SKM-1 treated with dmso at 0.1 percent for 144 hours (cell line): Measurements from ENCODE around the gene NMT2.
A peak's percentile ranks its signal among the peaks of the same experiment; 100 is the strongest.

Experiments used
- DNase-seq: peaks from one replicate; lab custom pipeline; 2025; ENCODE audit not compliant: unreplicated experiment; lab: John Stamatoyannopoulos, UW

Gene NMT2

GRCh38 chr10:15181576-15182156 is 13.2 kb upstream of the NMT2 start:
- no peak for DNase-seq

GRCh38 chr10:15180736-15181135 is 12.2 kb upstream of the NMT2 start:
- DNase-seq = no peak

- DNase-seq = no peak
These were observed 7.8 kb upstream of the NMT2 start for GRCh38 chr10:15176269-15176668.

GRCh38 chr10:15175587-15175986 is 7.1 kb upstream of the NMT2 start:
- DNase-seq = no peak

GRCh38 chr10:15172306-15172840 is 3.9 kb upstream of the NMT2 start:
- no peak for DNase-seq

- DNase-seq = no peak
These were observed 1.3 kb upstream of the NMT2 start for GRCh38 chr10:15169555-15170401.

GRCh38 chr10:15168786-15169554 is 477 bp upstream of the NMT2 start:
- DNase-seq = peak; percentile 33

- peak; percentile 1 for DNase-seq
These were observed 842 bp downstream of the NMT2 start for GRCh38 chr10:15167411-15168290.

- no peak for DNase-seq
These were observed 2.2 kb downstream of the NMT2 start for GRCh38 chr10:15166325-15166724.

GRCh38 chr10:15163253-15163828 is 5.2 kb downstream of the NMT2 start:
- peak; percentile 21 for DNase-seq

GRCh38 chr10:15158972-15159371 is 9.5 kb downstream of the NMT2 start:
- DNase-seq = no peak

GRCh38 chr10:15158448-15158847 is 10.0 kb downstream of the NMT2 start:
- DNase-seq = no peak

GRCh38 chr10:15155978-15156656 is 12.4 kb downstream of the NMT2 start:
- DNase-seq = no peak

- no peak for DNase-seq
These were observed 15.9 kb downstream of the NMT2 start for GRCh38 chr10:15152556-15152955.

GRCh38 chr10:15150563-15150962 is 17.9 kb downstream of the NMT2 start:
- no peak for DNase-seq

GRCh38 chr10:15149042-15149771 is 19.3 kb downstream of the NMT2 start:
- DNase-seq = no peak

GRCh38 chr10:15147594-15148392 is 20.7 kb downstream of the NMT2 start:
- no peak for DNase-seq

GRCh38 chr10:15146366-15146765 is 22.1 kb downstream of the NMT2 start:
- DNase-seq = no peak
